ENCODE data around the gene ANKRD13A.
"Not testable (repeated sequence)": the region's sequence is repeated elsewhere in the genome, so short reads cannot be mapped to it uniquely, and the experiment has no call there.

ANKRD13A gene

GRCh38 chr12:110058875-110059615 is 59.8 kb downstream of the ANKRD13A start:
- no peak overlapping the region for H3K4me3 ChIP-seq (ENCODE audit: low read depth, low read length)
- no peak for TF ChIP-seq CTCF (IDR thresholded peaks at IDR 0.05; ENCODE audit: low read depth, low read length, missing control alignments)
- no peak for DNase-seq (ENCODE audit: low read depth)

GRCh38 chr12:110059651-110060000 is 60.4 kb downstream of the ANKRD13A start:
- H3K4me3 ChIP-seq (ENCODE audit: low read depth, low read length): no peak overlapping the region
- no peak for TF ChIP-seq CTCF (IDR thresholded peaks at IDR 0.05; ENCODE audit: low read depth, low read length, missing control alignments)
- no peak for DNase-seq (ENCODE audit: low read depth)

- no peak for DNase-seq (ENCODE audit: low read depth)
- H3K4me3 ChIP-seq (ENCODE audit: low read depth, low read length): no peak overlapping the region
- no peak for TF ChIP-seq CTCF (IDR thresholded peaks at IDR 0.05; ENCODE audit: low read depth, low read length, missing control alignments)
Measured at GRCh38 chr12:110062241-110062640, 63.0 kb downstream of the ANKRD13A start.

- no peak for TF ChIP-seq CTCF (IDR thresholded peaks at IDR 0.05; ENCODE audit: low read depth, low read length, missing control alignments)
- DNase-seq (ENCODE audit: low read depth): no peak
Measured at GRCh38 chr12:110065540-110065939, 66.3 kb downstream of the ANKRD13A start.

GRCh38 chr12:110067531-110067930 is 68.3 kb downstream of the ANKRD13A start:
- TF ChIP-seq CTCF (IDR thresholded peaks at IDR 0.05; ENCODE audit: low read depth, low read length, missing control alignments): no peak
- no peak overlapping the region for H3K4me3 ChIP-seq (ENCODE audit: low read depth, low read length)
- DNase-seq (ENCODE audit: low read depth): no peak

More at GRCh38 chr12:110065540-110065939, 66.3 kb downstream of the ANKRD13A start:
- no peak overlapping the region for H3K4me3 ChIP-seq (ENCODE audit: low read depth, low read length)

GRCh38 chr12:110068115-110068514 is 68.9 kb downstream of the ANKRD13A start:
- not testable (repeated sequence) for DNase-seq (ENCODE audit: low read depth); H3K4me3 ChIP-seq (ENCODE audit: low read depth, low read length)

GRCh38 chr12:110068654-110069053 is 69.4 kb downstream of the ANKRD13A start:
- TF ChIP-seq CTCF (IDR thresholded peaks at IDR 0.05; ENCODE audit: low read depth, low read length, missing control alignments): no peak
- DNase-seq (ENCODE audit: low read depth): no peak
- no peak overlapping the region for H3K4me3 ChIP-seq (ENCODE audit: low read depth, low read length)

Measured in GM12864 (cell line).